GM12878 (cell line): Measurements from ENCODE around the gene CST8. TPM values are rescaled to one million over a fixed set of nuclear protein-coding genes. Genes with fewer than 3 reads are reported as not detected.

Source experiments
- ATAC-seq: fragments of 200-7000 bp; cut with Tn5 transposase; 3 replicates; pipeline ENCODE4 v1.9.1; 2020; ENCODE audit warnings: mild to moderate bottlenecking, moderate library complexity
- BruUV-seq: library from RNA; stranded (reverse); fragments of 400-500 nt; replicated peaks from 2 replicates; lab custom pipeline; 2021; lab: Mats Ljungman, UMichigan
- CTCF ChIA-PET: fragments of 300-600 bp; sonication (Branson Sonifier 250); formaldehyde crosslinking; extraction: SDS; loops from one replicate; lab custom pipeline; 2021; ENCODE audit warnings: inconsistent platforms; lab: Yijun Ruan, JAX
- POLR2A ChIA-PET: fragments of 350-600 bp; formaldehyde crosslinking; extraction: SDS; loops from one replicate; lab custom pipeline; 2021; ENCODE audit warnings: inconsistent platforms; lab: Charles Lee
- RAD21 ChIA-PET: fragments of 300-600 bp; sonication (Branson Sonifier 250); formaldehyde crosslinking; loops from one replicate; lab custom pipeline; 2023; ENCODE audit warnings: antibody characterized with exemption; ENCODE audit not compliant: unreplicated experiment; lab: Charles Lee
- SMC1A ChIA-PET: fragments of 300-600 bp; sonication (Branson Sonifier 250); formaldehyde crosslinking; loops from one replicate; lab custom pipeline; 2023; ENCODE audit not compliant: unreplicated experiment, uncharacterized antibody; lab: Charles Lee
- DNase-seq: peaks from one replicate; pipeline ENCODE4 v3.0.0-alpha.2; 2011; ENCODE audit warnings: low read depth, low spot score
- FAIRE-seq: peaks from 3 replicates; lab custom pipeline; 2011; peaks lifted over from hg19 to GRCh38; lab: Jason Lieb, UNC
- H2AFZ ChIP-seq: 2 replicates; pipeline ENCODE4 v1.6.0; 2011; ENCODE audit warnings: low read depth, low read length, control low read depth; ENCODE audit not compliant: control insufficient read depth
- H3K27ac ChIP-seq: 2 replicates; pipeline ENCODE4 v1.5.1; 2011; ENCODE audit warnings: control low read depth; ENCODE audit not compliant: control insufficient read depth, insufficient read depth
- H3K27me3 ChIP-seq, 2 experiments: replicated peaks in 1 of 2; 2 replicates each; pipeline versions ENCODE4 v1.6.0 to v1.6.1; 2011; ENCODE audit warnings: low read length in 1 of 2; ENCODE audit not compliant: control insufficient read depth in 2 of 2, insufficient read depth in 2 of 2
- H3K36me3 ChIP-seq, 2 experiments: 2 replicates each; pipeline ENCODE4 v1.5.1; 2011; ENCODE audit warnings: low read length in 1 of 2; ENCODE audit not compliant: control insufficient read depth in 2 of 2, insufficient read depth in 2 of 2
- H3K4me1 ChIP-seq: 2 replicates; pipeline ENCODE4 v1.6.1; 2011; ENCODE audit warnings: mild to moderate bottlenecking, low read length, moderate library complexity, mixed read lengths; ENCODE audit not compliant: control insufficient read depth, insufficient read depth
- H3K4me2 ChIP-seq: 2 replicates; pipeline ENCODE4 v1.6.0; 2011; ENCODE audit warnings: control low read depth; ENCODE audit not compliant: control insufficient read depth, insufficient read depth
- H3K4me3 ChIP-seq: fragments of 200-600 bp; sonication (generic); 2 replicates; pipeline ENCODE4 v1.5.1; 2016
- H3K79me2 ChIP-seq: 2 replicates; pipeline ENCODE4 v1.6.0; 2011; ENCODE audit warnings: low read length; ENCODE audit not compliant: control insufficient read depth, insufficient read depth
- H3K9ac ChIP-seq: 2 replicates; pipeline ENCODE4 v1.8.0; 2011; ENCODE audit warnings: low read length, control low read depth, mixed read lengths; ENCODE audit not compliant: control insufficient read depth, insufficient read depth
- H3K9me3 ChIP-seq: replicated peaks from 3 replicates; pipeline ENCODE4 v1.5.1; 2011; ENCODE audit warnings: mild to moderate bottlenecking, low read length; ENCODE audit not compliant: control insufficient read depth, insufficient read depth
- H4K20me1 ChIP-seq: 2 replicates; pipeline ENCODE4 v1.6.0; 2011; ENCODE audit not compliant: control insufficient read depth, insufficient read depth
- JUNB ChIP-seq: IDR thresholded peaks from 2 replicates; pipeline ENCODE4 v1.6.1; 2016; ENCODE audit warnings: antibody characterized with exemption, mild to moderate bottlenecking
- NR2F1 ChIP-seq: fragments of 450-650 bp; conservative IDR thresholded peaks from 2 replicates; pipeline ENCODE4 v1.6.1; 2017; ENCODE audit warnings: mild to moderate bottlenecking
- WGBS: methylation state at CpG from one replicate; pipeline ENCODE4 v1.1.6; 2016; ENCODE audit warnings: low lambda C conversion rate; ENCODE audit not compliant: insufficient replicate concordance, insufficient coverage; ENCODE audit errors: missing lambda C conversion rate; 5-methylcytosine and 5-hydroxymethylcytosine counted together
- in situ Hi-C: fragments of 300-500 bp; cut with MboI; formaldehyde crosslinking; loops from 9 replicates; pipeline ENCODE4 v1.14.3; 2018; ENCODE audit warnings: mixed read lengths
- intact Hi-C: fragments of 100-400 bp; cut with micrococcal nuclease; formaldehyde crosslinking; loops from one replicate; pipeline ENCODE4 v1.14.2; 2022; ENCODE audit not compliant: unreplicated experiment
- polyA plus RNA-seq, 11 experiments: library from polyadenylated mRNA; depleted of rRNA in 4 of 11; unstranded in 6 of 11; stranded (reverse) in 5 of 11; fragments of >200 nt; fragmentation: Nextera tagmentation in 4 of 11; fragmentation: Illumina TruSeq in 1 of 11; extraction: Ambion mirVana in 4 of 11; extraction: Trizol in 1 of 11; gene quantifications; 1 replicate in 1 of 11; 2 replicates in 10 of 11; pipeline versions ENCODE4 v1.2.1 to v1.2.3, GENCODE V29; 2011 to 2016; ENCODE audit warnings: inconsistent platforms in 2 of 11, missing spikeins in 2 of 11, low read depth in 1 of 11
- total RNA-seq, 4 experiments: library from RNA; depleted of rRNA in 3 of 4; stranded (reverse); fragments of >200 nt in 3 of 4; fragmentation: Illumina TruSeq in 1 of 4; extraction: Trizol in 1 of 4; gene quantifications; 2 replicates each; pipeline versions ENCODE4 v1.2.1 to v1.2.3, GENCODE V29; 2013 to 2021
- TF ChIP-seq, protein P1 (sequence below): IDR thresholded peaks from 2 replicates; pipeline ENCODE4 v1.6.1; 2012; ENCODE audit warnings: low read depth, low read length, improper control_type of control experiment
- TF ChIP-seq, protein P2 (sequence below): fragments of 450-650 bp; IDR thresholded peaks from 2 replicates; pipeline ENCODE4 v1.6.1; 2018; ENCODE audit warnings: mild to moderate bottlenecking, low read depth, moderate library complexity; ENCODE audit not compliant: partially characterized antibody

The CST8 gene
- total and polyA plus RNA-seq, 10 of the 15 experiments (the other 5 are each of a cell fraction or from before 2014, with no cell fraction given), result not detected

DNA sequence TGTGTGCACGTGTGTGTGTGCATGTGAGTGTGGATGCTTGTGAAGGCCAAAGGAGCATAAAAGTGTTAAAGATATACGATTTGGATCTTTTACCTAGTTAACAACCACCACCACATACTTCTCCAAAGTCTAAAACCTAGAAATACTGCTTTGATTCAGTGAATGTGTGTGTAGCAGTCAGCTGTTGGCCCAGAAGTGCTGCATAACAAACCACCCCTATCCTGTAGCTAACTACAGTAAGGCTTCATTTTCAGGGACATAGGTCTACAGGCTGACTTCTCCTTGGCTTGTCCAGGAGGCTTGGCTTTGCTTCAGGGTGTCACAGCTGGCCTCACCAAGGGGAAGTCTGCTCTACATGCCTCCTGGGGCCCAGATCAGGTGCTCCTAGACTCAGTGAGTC, 2.4 kb upstream of the CST8 start:
- 0% methylated on average over 2 of the region's 2 CpGs for WGBS
- intact Hi-C loops, result no loop called here
- DNase-seq, result no peak
- BruUV-seq, result no TSS peak
- Histone ChIP-seq H3K4me3 (no peak overlapping the region), H3K27ac (no peak overlapping the region), H3K36me3 (no peaks in the 10 kb centered on the region), H3K4me1 (peaks cover 4% of the 10 kb centered on the region; the same call in 1 of the 2 replicates), H4K20me1 (no peaks in the 10 kb centered on the region), H3K9ac (no peak overlapping the region), H2AFZ (no peak overlapping the region), H3K27me3 (no peaks in the 10 kb centered on the region), H3K79me2 (no peaks in the 10 kb centered on the region), H3K9me3 (no peaks in the 10 kb centered on the region; the same call in 2 of the 3 replicates), H3K4me2 (no peak overlapping the region)
- ChIA-PET POLR2A (no interaction called here), SMC1A (no interaction called here), CTCF (interaction anchor here (0.7 kb wide), 1 partner anchor 694 kb away, joined by 3 read pairs; no protein-coding TSS in a partner anchor), RAD21 (no interaction called here)
- in situ Hi-C loops, result no loop called here
- FAIRE-seq, result no peak
- ATAC-seq, result no peak
- no peak for TF ChIP-seq NR2F1
- TF ChIP-seq, protein P1, sequence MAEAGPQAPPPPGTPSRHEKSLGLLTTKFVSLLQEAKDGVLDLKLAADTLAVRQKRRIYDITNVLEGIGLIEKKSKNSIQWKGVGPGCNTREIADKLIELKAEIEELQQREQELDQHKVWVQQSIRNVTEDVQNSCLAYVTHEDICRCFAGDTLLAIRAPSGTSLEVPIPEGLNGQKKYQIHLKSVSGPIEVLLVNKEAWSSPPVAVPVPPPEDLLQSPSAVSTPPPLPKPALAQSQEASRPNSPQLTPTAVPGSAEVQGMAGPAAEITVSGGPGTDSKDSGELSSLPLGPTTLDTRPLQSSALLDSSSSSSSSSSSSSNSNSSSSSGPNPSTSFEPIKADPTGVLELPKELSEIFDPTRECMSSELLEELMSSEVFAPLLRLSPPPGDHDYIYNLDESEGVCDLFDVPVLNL, result no peak

DNA sequence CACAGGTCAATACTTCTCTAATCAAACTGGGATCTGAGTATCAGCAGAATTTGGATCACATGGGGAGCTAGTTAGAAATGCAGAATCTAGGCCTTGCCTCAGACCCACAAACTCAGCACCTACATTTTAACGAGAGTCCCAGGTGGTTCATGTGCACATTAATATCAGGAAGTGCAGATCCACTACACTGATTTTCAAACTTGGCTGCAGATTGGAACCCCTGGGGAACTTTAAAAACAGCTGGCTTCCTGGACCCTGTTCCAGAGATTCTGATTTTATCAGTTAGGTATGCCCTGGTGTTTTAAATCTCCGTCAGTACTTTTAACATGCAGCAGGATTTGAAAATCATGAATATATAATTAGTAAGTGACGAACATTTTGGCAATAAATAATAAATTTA, 1.9 kb upstream of the CST8 start:
- no peaks in the 10 kb centered on the region for H3K79me2 ChIP-seq
- H3K27me3 ChIP-seq, result no peaks in the 10 kb centered on the region
- H2AFZ ChIP-seq, result no peak overlapping the region
- no peaks in the 10 kb centered on the region for H4K20me1 ChIP-seq
- WGBS, result 0% methylated on average over 3 of the region's 3 CpGs
- H3K27ac ChIP-seq, result no peak overlapping the region
- ChIA-PET POLR2A (no interaction called here), RAD21 (no interaction called here), SMC1A (interaction anchor here (0.6 kb wide), 1 partner anchor 157 kb away, joined by 3 read pairs; no protein-coding TSS in a partner anchor), CTCF (interaction anchor here (0.7 kb wide), 1 partner anchor 695 kb away, joined by 3 read pairs; no protein-coding TSS in a partner anchor)
- no TSS peak for BruUV-seq
- peaks cover 4% of the 10 kb centered on the region; the same call in 1 of the 2 replicates for H3K4me1 ChIP-seq
- H3K9ac ChIP-seq, result no peak overlapping the region
- no peaks in the 10 kb centered on the region for H3K36me3 ChIP-seq
- in situ Hi-C loops (no loop called here), intact Hi-C loops (no loop called here)
- no peak overlapping the region for H3K4me3 ChIP-seq
- H3K4me2 ChIP-seq, result no peak overlapping the region
- no peak for TF ChIP-seq JUNB
- TF ChIP-seq, protein P2, sequence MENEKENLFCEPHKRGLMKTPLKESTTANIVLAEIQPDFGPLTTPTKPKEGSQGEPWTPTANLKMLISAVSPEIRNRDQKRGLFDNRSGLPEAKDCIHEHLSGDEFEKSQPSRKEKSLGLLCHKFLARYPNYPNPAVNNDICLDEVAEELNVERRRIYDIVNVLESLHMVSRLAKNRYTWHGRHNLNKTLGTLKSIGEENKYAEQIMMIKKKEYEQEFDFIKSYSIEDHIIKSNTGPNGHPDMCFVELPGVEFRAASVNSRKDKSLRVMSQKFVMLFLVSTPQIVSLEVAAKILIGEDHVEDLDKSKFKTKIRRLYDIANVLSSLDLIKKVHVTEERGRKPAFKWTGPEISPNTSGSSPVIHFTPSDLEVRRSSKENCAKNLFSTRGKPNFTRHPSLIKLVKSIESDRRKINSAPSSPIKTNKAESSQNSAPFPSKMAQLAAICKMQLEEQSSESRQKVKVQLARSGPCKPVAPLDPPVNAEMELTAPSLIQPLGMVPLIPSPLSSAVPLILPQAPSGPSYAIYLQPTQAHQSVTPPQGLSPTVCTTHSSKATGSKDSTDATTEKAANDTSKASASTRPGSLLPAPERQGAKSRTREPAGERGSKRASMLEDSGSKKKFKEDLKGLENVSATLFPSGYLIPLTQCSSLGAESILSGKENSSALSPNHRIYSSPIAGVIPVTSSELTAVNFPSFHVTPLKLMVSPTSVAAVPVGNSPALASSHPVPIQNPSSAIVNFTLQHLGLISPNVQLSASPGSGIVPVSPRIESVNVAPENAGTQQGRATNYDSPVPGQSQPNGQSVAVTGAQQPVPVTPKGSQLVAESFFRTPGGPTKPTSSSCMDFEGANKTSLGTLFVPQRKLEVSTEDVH, result no peak
- H3K9me3 ChIP-seq, result no peaks in the 10 kb centered on the region; the same call in 2 of the 3 replicates
- ATAC-seq, result no peak
- DNase-seq, result no peak
- no peak for FAIRE-seq
